Measurements from ENCODE around the gene IDI2.
A peak's percentile ranks its signal among the peaks of the same experiment; 100 is the strongest.

IDI2 gene

DNA sequence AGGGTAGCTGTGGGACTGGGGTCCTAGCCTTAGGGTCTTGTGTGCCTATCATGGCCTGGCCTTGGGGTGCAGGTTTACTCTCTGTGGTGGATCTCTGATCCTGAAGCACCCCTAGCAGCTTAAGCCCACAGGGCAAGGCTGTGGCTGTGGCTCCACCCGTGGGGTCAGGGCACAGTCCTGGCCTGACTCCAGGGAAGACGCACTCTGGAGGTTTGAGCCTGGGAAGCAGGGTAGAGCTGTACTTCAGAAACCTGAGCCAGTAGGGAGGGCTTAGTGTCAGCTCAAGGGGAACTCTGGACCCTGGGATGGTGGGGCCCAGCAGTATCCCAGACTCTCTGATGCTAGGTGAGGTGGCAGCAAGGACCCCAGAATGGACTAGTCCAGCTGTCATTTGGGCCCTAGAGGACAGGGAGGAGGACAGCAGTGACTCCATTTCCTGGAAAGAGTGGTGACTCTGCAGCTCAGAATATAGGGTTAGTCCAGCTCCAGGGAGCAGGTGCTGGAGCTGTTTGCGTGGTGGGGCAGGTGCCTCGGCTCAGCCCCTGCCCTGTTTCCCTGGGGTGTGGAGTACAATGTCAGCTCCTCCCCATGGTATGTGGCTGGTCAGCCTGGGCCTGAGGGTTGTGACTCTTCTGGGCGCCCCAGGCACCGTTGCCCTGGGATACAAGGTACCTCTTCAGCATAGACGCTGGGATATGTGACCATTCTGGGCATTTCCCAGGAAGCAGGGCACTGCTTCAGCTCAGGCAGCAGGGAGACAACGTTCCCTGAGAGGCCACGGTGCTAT is 21.6 kb downstream of the IDI2 start:
- TF ChIP-seq POLR2AphosphoS5 (IDR thresholded peaks at IDR 0.05; ENCODE audit: low read depth, low read length) (no peak), SPI1 (IDR thresholded peaks at IDR 0.05; ENCODE audit: low read depth, low read length) (no peak), POU2F2 (IDR thresholded peaks at IDR 0.05; ENCODE audit: low read depth, low read length) (no peak)
- DNase-seq (ENCODE audit: insufficient read length, low spot score), result no peak
- no peak for FAIRE-seq

DNA sequence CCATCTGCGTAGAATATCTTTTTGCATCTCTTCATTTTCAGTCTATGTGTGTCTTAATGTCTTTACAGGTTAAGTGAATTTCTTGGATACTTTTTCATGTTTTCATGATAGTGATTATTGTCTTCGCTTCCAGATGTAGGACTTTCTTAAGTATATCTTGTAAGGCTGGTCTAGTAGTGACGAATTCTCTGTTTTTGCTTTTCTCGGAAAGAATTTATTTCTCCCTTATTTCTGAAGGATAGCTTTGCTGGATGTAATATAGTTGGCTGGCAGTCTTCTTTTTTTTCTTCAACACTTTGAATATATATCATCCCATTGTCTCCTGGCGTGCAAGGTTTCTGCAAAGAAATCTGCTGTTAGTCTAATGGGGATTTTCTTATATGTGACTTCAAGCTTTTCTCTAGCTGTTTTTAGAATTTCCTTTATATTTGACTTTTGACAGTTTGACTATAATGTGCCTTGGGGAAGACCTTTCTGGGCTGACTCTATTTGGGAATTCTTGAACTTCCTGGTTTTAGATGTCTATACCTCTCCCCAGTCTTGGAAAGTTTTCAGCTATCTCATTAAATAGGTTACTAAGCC is 23.1 kb downstream of the IDI2 start:
- DNase-seq (ENCODE audit: insufficient read length, low spot score) (no peak), FAIRE-seq (no peak)
- TF ChIP-seq SPI1 (IDR thresholded peaks at IDR 0.05; ENCODE audit: low read depth, low read length) (no peak), TAF1 (IDR thresholded peaks at IDR 0.05; ENCODE audit: low read depth, low read length) (no peak), POLR2AphosphoS5 (IDR thresholded peaks at IDR 0.05; ENCODE audit: low read depth, low read length) (no peak), PAX5 (IDR thresholded peaks at IDR 0.05; ENCODE audit: insufficient read depth, low read length, severe bottlenecking) (no peak), POU2F2 (IDR thresholded peaks at IDR 0.05; ENCODE audit: low read depth, low read length) (no peak), POLR2A (IDR thresholded peaks at IDR 0.05; ENCODE audit: low read depth, low read length) (no peak)

DNA sequence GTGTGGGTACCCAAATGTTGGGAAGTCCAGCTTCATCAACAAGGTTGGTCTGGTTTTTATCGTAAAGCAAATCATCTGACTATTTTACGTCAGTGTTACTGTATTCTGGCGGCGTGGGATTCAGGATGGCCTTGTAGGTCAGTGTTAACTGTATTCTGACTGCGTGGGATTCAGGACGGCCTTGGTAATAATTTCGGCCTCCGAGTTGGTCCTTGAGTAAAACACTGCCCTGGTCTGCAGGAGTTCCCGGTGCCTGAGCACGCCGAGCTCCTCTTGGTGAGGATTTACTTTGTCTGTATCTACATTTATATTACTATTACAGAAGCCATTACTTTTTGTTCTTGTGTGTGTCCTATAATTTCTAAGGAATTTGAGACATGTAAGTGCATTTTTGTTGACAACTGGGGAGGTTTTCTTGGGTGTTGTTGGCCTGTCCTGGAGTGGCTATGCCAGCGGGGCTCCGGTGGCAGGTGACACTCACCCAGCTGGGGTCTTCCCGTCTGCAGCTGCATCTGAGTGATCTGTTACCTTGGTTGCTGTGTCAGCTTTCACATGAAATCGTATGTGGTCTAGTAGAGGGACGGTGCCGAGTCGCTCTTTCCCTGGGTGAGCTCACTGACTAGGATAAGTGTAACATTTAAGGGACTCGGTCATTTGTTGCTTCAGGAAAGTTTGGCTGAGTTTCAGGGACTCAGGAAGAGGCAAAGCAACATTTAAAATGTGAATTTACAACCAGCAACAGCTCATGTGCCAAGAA is 28.2 kb downstream of the IDI2 start:
- DNase-seq (ENCODE audit: insufficient read length, low spot score) (no peak), FAIRE-seq (no peak)
- no peak for TF ChIP-seq POU2F2 (IDR thresholded peaks at IDR 0.05; ENCODE audit: low read depth, low read length)
- no peak for TF ChIP-seq TAF1 (IDR thresholded peaks at IDR 0.05; ENCODE audit: low read depth, low read length)
- TF ChIP-seq PAX5 (IDR thresholded peaks at IDR 0.05; ENCODE audit: insufficient read depth, low read length, severe bottlenecking), result no peak

DNA sequence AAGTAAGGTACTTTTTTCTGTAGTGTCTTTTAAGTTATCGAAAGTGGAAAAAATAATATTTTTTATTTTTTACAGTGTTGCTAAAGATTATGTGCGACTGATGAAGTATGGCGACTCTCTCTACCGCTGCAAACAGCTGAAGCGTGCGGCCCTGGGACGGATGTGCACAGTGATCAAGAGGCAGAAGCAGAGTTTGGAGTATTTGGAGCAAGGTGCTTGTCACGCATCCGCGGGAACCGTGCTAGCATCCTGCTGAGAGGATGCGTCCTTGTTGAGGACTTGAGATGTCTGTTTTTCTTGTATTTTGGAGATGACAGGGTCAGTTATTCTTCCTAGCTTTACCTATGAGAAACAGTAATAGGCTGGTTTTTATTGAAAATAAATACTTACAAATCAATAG is 29.6 kb downstream of the IDI2 start:
- DNase-seq (ENCODE audit: insufficient read length, low spot score) (no peak), FAIRE-seq (no peak)
- TF ChIP-seq POU2F2 (IDR thresholded peaks at IDR 0.05; ENCODE audit: low read depth, low read length) (no peak), POLR2AphosphoS5 (IDR thresholded peaks at IDR 0.05; ENCODE audit: low read depth, low read length) (0 out of 2 replicates have a peak, but pooled peaks have one; percentile 5), POLR2A (IDR thresholded peaks at IDR 0.05; ENCODE audit: low read depth, low read length) (no peak), PAX5 (IDR thresholded peaks at IDR 0.05; ENCODE audit: insufficient read depth, low read length, severe bottlenecking) (no peak), TAF1 (IDR thresholded peaks at IDR 0.05; ENCODE audit: low read depth, low read length) (no peak), SPI1 (IDR thresholded peaks at IDR 0.05; ENCODE audit: low read depth, low read length) (no peak)

- no peak for FAIRE-seq
- no peak for DNase-seq (ENCODE audit: insufficient read length, low spot score)
- TF ChIP-seq SPI1 (IDR thresholded peaks at IDR 0.05; ENCODE audit: low read depth, low read length), result no peak
- no peak for TF ChIP-seq POU2F2 (IDR thresholded peaks at IDR 0.05; ENCODE audit: low read depth, low read length)
- TF ChIP-seq POLR2AphosphoS5 (IDR thresholded peaks at IDR 0.05; ENCODE audit: low read depth, low read length), result peak; percentile 30; the same call in 1 of the 2 replicates
Measured at GRCh38 chr10:995559-995926, 30.1 kb downstream of the IDI2 start.

DNA sequence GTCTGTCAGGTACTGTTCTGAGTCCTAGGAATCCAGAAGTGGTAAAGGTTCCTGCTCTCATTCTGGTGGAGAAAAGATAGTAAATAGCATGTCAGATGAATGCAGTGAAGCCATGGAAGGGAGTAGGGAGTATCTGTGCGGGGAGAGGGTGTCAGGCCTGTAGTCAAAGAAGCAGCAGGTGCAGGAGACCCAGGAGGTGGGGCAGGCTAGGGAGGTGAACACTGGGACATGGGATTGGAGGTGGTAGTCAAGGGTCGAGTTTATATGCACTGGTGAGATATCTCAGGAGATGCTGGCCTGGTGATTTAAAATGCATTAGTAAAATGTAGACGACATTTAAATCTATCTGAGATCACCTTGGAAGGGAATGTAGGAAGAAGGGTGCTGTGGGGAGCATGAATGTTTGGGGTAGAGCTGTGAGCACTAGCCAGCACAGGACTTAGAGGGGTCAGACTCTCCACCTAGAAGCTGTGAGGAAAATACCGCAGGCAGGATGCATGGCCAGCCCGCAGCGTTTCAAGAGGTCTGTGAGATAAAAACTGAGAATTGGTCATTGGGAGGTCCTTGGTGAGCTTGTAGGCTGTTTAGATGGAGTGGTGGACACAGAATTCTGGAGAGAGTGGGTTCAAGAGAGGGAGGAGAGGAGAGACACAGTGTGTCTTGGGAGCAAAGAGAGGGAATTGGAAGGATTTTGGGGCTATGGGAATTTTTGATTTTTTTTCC is 30.7 kb downstream of the IDI2 start:
- TF ChIP-seq PAX5 (IDR thresholded peaks at IDR 0.05; ENCODE audit: insufficient read depth, low read length, severe bottlenecking) (no peak), POLR2A (IDR thresholded peaks at IDR 0.05; ENCODE audit: low read depth, low read length) (peak; percentile 42; the same call in 1 of the 2 replicates), POLR2AphosphoS5 (IDR thresholded peaks at IDR 0.05; ENCODE audit: low read depth, low read length) (0 out of 2 replicates have a peak, but pooled peaks have one; percentile 19)
- no peak for DNase-seq (ENCODE audit: insufficient read length, low spot score)
- FAIRE-seq, result no peak

DNA sequence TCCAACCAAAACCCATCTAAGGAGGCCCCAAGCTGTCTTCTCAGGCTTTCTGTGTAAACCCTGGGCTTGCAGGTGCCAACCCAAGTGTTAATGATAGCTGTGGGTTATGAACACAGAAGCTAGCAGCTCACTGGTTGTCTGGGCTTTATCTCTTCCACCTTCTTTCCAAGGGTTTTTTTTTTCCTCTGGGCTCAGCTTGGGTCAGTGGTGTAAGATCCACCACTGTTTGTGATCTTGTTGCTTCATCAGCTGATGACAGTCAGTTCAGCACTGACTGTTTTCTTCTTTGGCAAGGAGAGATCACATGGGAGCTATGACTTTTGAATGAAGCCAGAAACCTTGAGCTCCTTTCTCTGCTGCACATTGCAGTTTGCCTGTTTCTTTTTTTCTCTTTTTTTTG is 32.8 kb downstream of the IDI2 start:
- TF ChIP-seq POLR2AphosphoS5 (IDR thresholded peaks at IDR 0.05; ENCODE audit: low read depth, low read length) (no peak), POLR2A (IDR thresholded peaks at IDR 0.05; ENCODE audit: low read depth, low read length) (no peak; the same call in 1 of the 2 replicates), POU2F2 (IDR thresholded peaks at IDR 0.05; ENCODE audit: low read depth, low read length) (no peak), PAX5 (IDR thresholded peaks at IDR 0.05; ENCODE audit: insufficient read depth, low read length, severe bottlenecking) (no peak), TAF1 (IDR thresholded peaks at IDR 0.05; ENCODE audit: low read depth, low read length) (no peak), SPI1 (IDR thresholded peaks at IDR 0.05; ENCODE audit: low read depth, low read length) (no peak)
- FAIRE-seq, result no peak
- DNase-seq (ENCODE audit: insufficient read length, low spot score), result no peak

DNA sequence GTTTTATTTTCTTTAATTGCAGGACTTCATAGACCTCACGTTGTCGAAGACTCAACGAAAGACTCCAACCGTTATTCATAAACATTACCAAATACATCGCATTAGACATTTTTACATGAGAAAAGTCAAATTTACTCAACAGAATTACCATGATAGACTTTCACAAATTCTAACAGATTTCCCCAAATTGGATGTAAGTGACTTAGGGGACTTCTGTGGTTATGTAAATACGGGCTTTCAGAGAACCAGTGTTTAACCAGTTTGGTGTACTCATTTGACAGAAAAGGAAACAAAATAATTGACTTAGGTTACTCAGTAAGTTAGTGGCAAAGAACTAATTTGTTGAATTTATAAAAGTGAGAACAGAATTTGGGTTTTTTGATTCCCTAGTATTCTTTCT is 33.2 kb downstream of the IDI2 start:
- FAIRE-seq (no peak), DNase-seq (ENCODE audit: insufficient read length, low spot score) (no peak)
- TF ChIP-seq SPI1 (IDR thresholded peaks at IDR 0.05; ENCODE audit: low read depth, low read length), result no peak

GRCh38 chr10:990808-991207 is 34.9 kb downstream of the IDI2 start:
- TF ChIP-seq POU2F2 (IDR thresholded peaks at IDR 0.05; ENCODE audit: low read depth, low read length), result no peak
- FAIRE-seq (no peak), DNase-seq (ENCODE audit: insufficient read length, low spot score) (no peak)

All from GM12891 (cell line).